Endothelial cell of umbilical vein (primary cell): Measurements from ENCODE around the gene IDH3A. TPM values are rescaled to one million over a fixed set of nuclear protein-coding genes. Genes with fewer than 3 reads are reported as not detected.
A peak's percentile ranks its signal among the peaks of the same experiment; 100 is the strongest.

Experiments
- BruUV-seq: library from RNA; stranded (reverse); fragments of 400-500 nt; replicated peaks from 2 replicates; lab custom pipeline; 2021; lab: Mats Ljungman, UMichigan
- CTCF ChIA-PET: fragments of 300-600, 350-600 bp; sonication (Branson Sonifier 250); formaldehyde crosslinking; loops from one replicate; lab custom pipeline; 2021; ENCODE audit warnings: antibody characterized with exemption, inconsistent platforms; lab: Charles Lee
- POLR2A ChIA-PET: fragments of 300-600, 350-600 bp; sonication (Branson Sonifier 250); formaldehyde crosslinking; loops from one replicate; lab custom pipeline; 2021; ENCODE audit warnings: antibody characterized with exemption, inconsistent platforms; lab: Charles Lee
- DNase-seq: peaks from one replicate; pipeline ENCODE4 v3.0.0-alpha.2; 2011; ENCODE audit warnings: low read depth, low spot score
- FAIRE-seq: peaks from 2 replicates; lab custom pipeline; 2011; peaks lifted over from hg19 to GRCh38; lab: Jason Lieb, UNC
- H2AFZ ChIP-seq: 2 replicates; pipeline ENCODE4 v1.6.0; 2012; ENCODE audit warnings: low read depth, low read length, control low read depth, inconsistent platforms
- H3K27ac ChIP-seq: 2 replicates; pipeline ENCODE4 v1.5.1; 2011; ENCODE audit warnings: low read depth, mild to moderate bottlenecking, control low read depth, low read length, moderate library complexity; ENCODE audit not compliant: insufficient read depth
- H3K27me3 ChIP-seq, 2 experiments: 2 replicates each; pipeline versions ENCODE4 v1.6.0 to v1.6.1; 2011; ENCODE audit warnings: low read length in 2 of 2, mixed read lengths in 1 of 2; ENCODE audit not compliant: control insufficient read depth in 2 of 2, insufficient read depth in 2 of 2
- H3K36me3 ChIP-seq, 2 experiments: 2 replicates in 1 of 2; 3 replicates in 1 of 2; pipeline ENCODE4 v1.5.1; 2011; ENCODE audit warnings: low read length in 2 of 2, mild to moderate bottlenecking in 1 of 2, moderate library complexity in 1 of 2; ENCODE audit not compliant: control insufficient read depth in 2 of 2, insufficient read depth in 2 of 2; ENCODE audit errors: extremely low read depth in 1 of 2
- H3K4me1 ChIP-seq: 3 replicates; pipeline ENCODE4 v1.5.1; 2011; ENCODE audit warnings: mild to moderate bottlenecking, low read length; ENCODE audit not compliant: control insufficient read depth, insufficient read depth; ENCODE audit errors: extremely low read depth
- H3K4me2 ChIP-seq: 2 replicates; pipeline ENCODE4 v1.6.1; 2011; ENCODE audit warnings: low read length, control low read depth, mixed read lengths; ENCODE audit not compliant: insufficient read depth
- H3K4me3 ChIP-seq, 3 experiments: fragments of 200-600 bp in 1 of 3; sonication (generic), shearing (Covaris generic) in 1 of 3; replicated peaks in 1 of 3; 2 replicates each; pipeline ENCODE4 v1.5.1; 2011 to 2016; ENCODE audit warnings: control low read depth in 3 of 3, low read length in 3 of 3, mild to moderate bottlenecking in 2 of 3, inconsistent platforms in 1 of 3, low read depth in 1 of 3, moderate library complexity in 1 of 3; ENCODE audit not compliant: insufficient read depth in 1 of 3
- H3K79me2 ChIP-seq: 2 replicates; pipeline ENCODE4 v1.6.0; 2012; ENCODE audit warnings: low read length, inconsistent platforms; ENCODE audit not compliant: control insufficient read depth, insufficient read depth
- H3K9ac ChIP-seq: replicated peaks from 2 replicates; pipeline ENCODE3; 2011; ENCODE audit warnings: low read length, control low read depth; ENCODE audit not compliant: insufficient read depth; ENCODE audit errors: extremely low read depth
- H3K9me1 ChIP-seq: replicated peaks from 3 replicates; pipeline ENCODE4 v1.6.0; 2011; ENCODE audit warnings: mild to moderate bottlenecking, low read length; ENCODE audit not compliant: control insufficient read depth, insufficient read depth; ENCODE audit errors: extremely low read depth
- H3K9me3 ChIP-seq: replicated peaks from 2 replicates; pipeline ENCODE4 v1.5.1; 2012; ENCODE audit warnings: low read length, inconsistent platforms; ENCODE audit not compliant: control insufficient read depth, insufficient read depth
- H4K20me1 ChIP-seq: replicated peaks from 2 replicates; pipeline ENCODE3; 2011; ENCODE audit warnings: mild to moderate bottlenecking, low read length; ENCODE audit not compliant: control insufficient read depth, insufficient read depth; ENCODE audit errors: extremely low read depth
- CTCF ChIP-seq, 2 donors: IDR thresholded peaks; 1 replicate in 1 of 2; 2 replicates in 1 of 2; pipeline ENCODE4 v1.5.1; 2011; ENCODE audit warnings: low read length in 2 of 2, mild to moderate bottlenecking in 2 of 2, moderate library complexity in 2 of 2, control low read depth in 1 of 2, inconsistent platforms in 1 of 2, low read depth in 1 of 2; ENCODE audit not compliant: insufficient read depth in 1 of 2; ENCODE audit errors: extremely low read depth in 1 of 2
- EZH2 ChIP-seq: IDR thresholded peaks from 2 replicates; pipeline ENCODE4 v1.6.1; 2012; ENCODE audit warnings: borderline replicate concordance, low read depth, mild to moderate bottlenecking, moderate library complexity, low read length, inconsistent platforms; ENCODE audit not compliant: severe bottlenecking
- FOS ChIP-seq: IDR thresholded peaks from 2 replicates; pipeline ENCODE4 v1.6.1; 2011; ENCODE audit warnings: mild to moderate bottlenecking, low read length, moderate library complexity, borderline replicate concordance; ENCODE audit not compliant: insufficient read depth
- GATA2 ChIP-seq: IDR thresholded peaks from 2 replicates; pipeline ENCODE4 v1.7.0; 2011; ENCODE audit warnings: low read depth, mild to moderate bottlenecking, moderate library complexity, mixed read lengths, low read length; ENCODE audit not compliant: insufficient read length, insufficient read depth
- JUN ChIP-seq: IDR thresholded peaks from 2 replicates; pipeline ENCODE4 v1.6.1; 2011; ENCODE audit warnings: borderline replicate concordance, low read depth; ENCODE audit not compliant: insufficient read length, insufficient read depth
- MAX ChIP-seq: IDR thresholded peaks from 2 replicates; pipeline ENCODE4 v1.6.1; 2011; ENCODE audit not compliant: insufficient read depth, insufficient read length
- POLR2AphosphoS5 ChIP-seq: IDR thresholded peaks from 2 replicates; pipeline ENCODE4 v1.6.1; 2012; ENCODE audit warnings: low read depth, mild to moderate bottlenecking, control low read depth, low read length, moderate library complexity; ENCODE audit not compliant: insufficient read depth
- dilution Hi-C: fragments of 300-500 bp; cut with MboI; formaldehyde crosslinking; loops from one replicate; pipeline ENCODE4 v1.15.0; 2019; ENCODE audit warnings: low sequenced_read_pairs; ENCODE audit not compliant: extremely low pct_ligation_motif_present
- intact Hi-C: fragments of 100-400 bp; cut with micrococcal nuclease; formaldehyde crosslinking; loops from one replicate; pipeline ENCODE4 v1.10.0; 2022
- polyA plus RNA-seq, 4 experiments: library from polyadenylated mRNA; depleted of rRNA in 3 of 4; stranded (reverse) in 3 of 4; unstranded in 1 of 4; fragments of >200 nt; gene quantifications; 2 replicates each; pipeline versions ENCODE4 v1.2.1 to v1.2.3, GENCODE V29; 2011 to 2012; ENCODE audit warnings: missing spikeins in 1 of 4
- total RNA-seq: library from RNA; stranded (reverse); gene quantifications from 2 replicates; pipeline ENCODE4 v1.2.3, GENCODE V29; 2021

Gene IDH3A
- total and polyA plus RNA-seq, 2 donors (not counting 3 experiments of a cell fraction or from before 2014, with no cell fraction given), result 35.5 to 63.9 TPM

GRCh38 chr15:78108300-78109084 lies 40.7 kb upstream of the IDH3A start:
- peak; percentile 89 for FAIRE-seq
- H2AFZ ChIP-seq, result no peak overlapping the region
- H3K79me2 ChIP-seq, result no peaks in the 10 kb centered on the region
- dilution Hi-C loops (no loop called here), intact Hi-C loops (loop anchor here (1.0 to 2.0 kb wide), 6 partner anchors 32 to 198 kb away; partner anchors contain the start of gene TBC1D2B)
- no peak overlapping the region for H3K4me2 ChIP-seq
- H3K27me3 ChIP-seq, result no peaks in the 10 kb centered on the region
- no peak overlapping the region for H3K9ac ChIP-seq
- no peaks in the 10 kb centered on the region for H3K9me1 ChIP-seq
- H3K4me3 ChIP-seq, result no peak overlapping the region
- H3K27ac ChIP-seq, result no peak overlapping the region
- DNase-seq, result peak; percentile 82
- BruUV-seq, result no TSS peak
- ChIA-PET POLR2A (interaction anchor here (1.1 kb wide), 1 partner anchor 103 kb away, joined by 3 read pairs; no protein-coding TSS in a partner anchor), CTCF (interaction anchor here (0.6 to 11.2 kb wide), 62 partner anchors 9 to 432 kb away, joined by 3 to 273 read pairs (median 6); partner anchors contain the start of genes ACSBG1, CIB2, IDH3A and PSMA4)
- peaks cover 16% of the 10 kb centered on the region for H3K4me1 ChIP-seq
- H3K36me3 ChIP-seq, result no peaks in the 10 kb centered on the region
- H3K9me3 ChIP-seq, result no peaks in the 10 kb centered on the region
- TF ChIP-seq POLR2AphosphoS5 (no peak), EZH2 (no peak), CTCF (IDR thresholded peaks at IDR 0.05; ENCODE audit: extremely low read depth in 1 of 2, insufficient read depth in 1 of 2, low read depth in 1 of 2, low read length in 2 of 2) (peak; percentile 94 to 96), MAX (peak; percentile 28), GATA2 (no peak), FOS (no peak), JUN (no peak)
- H4K20me1 ChIP-seq, result no peaks in the 10 kb centered on the region
